ENCODE data around the gene DPM3. TPM values are rescaled to one million over a fixed set of nuclear protein-coding genes. Genes with fewer than 3 reads are reported as not detected.
"Not testable (repeated sequence)": the region's sequence is repeated elsewhere in the genome, so short reads cannot be mapped to it uniquely, and the experiment has no call there.

DPM3 gene
- total RNA-seq, 1 experiment from 2014 or later, result 73.5 TPM

- DNase-seq (ENCODE audit: low spot score) (no peak), ATAC-seq (no peak)
- H3K27me3 Mint-ChIP-seq (ENCODE audit: low read depth), result peaks cover 54% of the 10 kb centered on the region
- H3K27ac Mint-ChIP-seq, result no peak overlapping the region
- no peak for TF ChIP-seq IRF1 (CRISPR knock-in tag; IDR thresholded peaks at IDR 0.05)
- no peak for TF ChIP-seq PRDM15 (CRISPR knock-in tag; IDR thresholded peaks at IDR 0.05)
- no peak for TF ChIP-seq CREB1 (CRISPR knock-in tag; IDR thresholded peaks at IDR 0.05)
- TF ChIP-seq NR3C1 (CRISPR knock-in tag; conservative IDR thresholded peaks at IDR 0.05; ENCODE audit: low read depth), result no peak
- no peak for TF ChIP-seq JUN (CRISPR knock-in tag; IDR thresholded peaks at IDR 0.05)
- no peak for TF ChIP-seq ZBTB43 (CRISPR knock-in tag; IDR thresholded peaks at IDR 0.05)
- TF ChIP-seq FOXP1 (CRISPR knock-in tag; IDR thresholded peaks at IDR 0.05; ENCODE audit: borderline replicate concordance), result no peak
- TF ChIP-seq FOXK1 (CRISPR knock-in tag; IDR thresholded peaks at IDR 0.05), result no peak
- no peak for TF ChIP-seq ZNF232 (CRISPR knock-in tag; IDR thresholded peaks at IDR 0.05)
- TF ChIP-seq CBFB (CRISPR knock-in tag; IDR thresholded peaks at IDR 0.05; ENCODE audit: low read depth), result no peak
- no peaks in the 10 kb centered on the region for H3K36me3 Mint-ChIP-seq
- ChIA-PET POLR2A (interaction anchor here (0.9 kb wide), 1 partner anchor 26 kb away, joined by 3 read pairs; no protein-coding TSS in a partner anchor), CTCF (interaction anchor here (1.0 to 12.9 kb wide), 6 partner anchors 30 to 103 kb away, joined by 3 to 152 read pairs (median 4); no protein-coding TSS in a partner anchor)
- H3K4me3 Mint-ChIP-seq, result no peak overlapping the region
- H3K9me3 Mint-ChIP-seq, result no peaks in the 10 kb centered on the region
- H3K4me1 Mint-ChIP-seq, result peaks cover 13% of the 10 kb centered on the region
Observed at GRCh38 chr1:155120253-155120652, 20.1 kb downstream of the DPM3 start.

GRCh38 chr1:155118090-155118489 is 22.2 kb downstream of the DPM3 start:
- ATAC-seq; H3K27ac Mint-ChIP-seq; H3K36me3 Mint-ChIP-seq; POLR2A ChIA-PET; H3K9me3 Mint-ChIP-seq; H3K4me1 Mint-ChIP-seq; DNase-seq (ENCODE audit: low spot score); H3K4me3 Mint-ChIP-seq: not testable (repeated sequence)
- CTCF ChIA-PET, result interaction anchor here (1.0 to 3.9 kb wide), 6 partner anchors 11 to 132 kb away, joined by 3 to 40 read pairs (median 5); partner anchors contain the start of gene KRTCAP2
- peaks cover 36% of the 10 kb centered on the region for H3K27me3 Mint-ChIP-seq (ENCODE audit: low read depth)

GRCh38 chr1:155117610-155118009 is 22.7 kb downstream of the DPM3 start:
- peaks cover 36% of the 10 kb centered on the region for H3K27me3 Mint-ChIP-seq (ENCODE audit: low read depth)
- DNase-seq (ENCODE audit: low spot score) (no peak), ATAC-seq (no peak)
- H3K27ac Mint-ChIP-seq, result no peak overlapping the region
- ChIA-PET CTCF (interaction anchor here (0.6 to 3.9 kb wide), 7 partner anchors 11 to 1999 kb away, joined by 3 to 40 read pairs (median 5); partner anchors contain the start of gene KRTCAP2), POLR2A (no interaction called here)
- no peaks in the 10 kb centered on the region for H3K36me3 Mint-ChIP-seq
- no peaks in the 10 kb centered on the region for H3K4me1 Mint-ChIP-seq
- H3K4me3 Mint-ChIP-seq, result no peak overlapping the region
- peak; percentile 14; the same call in 1 of the 2 replicates for TF ChIP-seq HMGA2 (CRISPR knock-in tag; IDR thresholded peaks at IDR 0.05)
- no peak for TF ChIP-seq MYBL2 (CRISPR knock-in tag; IDR thresholded peaks at IDR 0.05)
- no peaks in the 10 kb centered on the region for H3K9me3 Mint-ChIP-seq

GRCh38 chr1:155116113-155116764 is 24.1 kb downstream of the DPM3 start:
- ChIA-PET POLR2A (no interaction called here), CTCF (interaction anchor here (0.8 to 3.9 kb wide), 7 partner anchors 9 to 134 kb away, joined by 3 to 40 read pairs (median 9); partner anchors contain the start of gene KRTCAP2)
- H3K4me3 Mint-ChIP-seq, result no peak overlapping the region
- peaks cover 4% of the 10 kb centered on the region; the same call in 1 of the 2 replicates for H3K4me1 Mint-ChIP-seq
- ATAC-seq (no peak), DNase-seq (ENCODE audit: low spot score) (no peak)
- no peaks in the 10 kb centered on the region for H3K36me3 Mint-ChIP-seq
- peaks cover 34% of the 10 kb centered on the region for H3K27me3 Mint-ChIP-seq (ENCODE audit: low read depth)
- no peaks in the 10 kb centered on the region for H3K9me3 Mint-ChIP-seq
- no peak overlapping the region for H3K27ac Mint-ChIP-seq
- no peak for TF ChIP-seq SP1 (CRISPR knock-in tag; conservative IDR thresholded peaks at IDR 0.05)
- TF ChIP-seq FOXK1 (CRISPR knock-in tag; IDR thresholded peaks at IDR 0.05), result no peak
- no peak for TF ChIP-seq CBFB (CRISPR knock-in tag; IDR thresholded peaks at IDR 0.05; ENCODE audit: low read depth)
- TF ChIP-seq ZNF317 (CRISPR knock-in tag; IDR thresholded peaks at IDR 0.05; ENCODE audit: borderline replicate concordance, low read depth), result no peak
- TF ChIP-seq USF1 (CRISPR knock-in tag; IDR thresholded peaks at IDR 0.05), result no peak
- no peak for TF ChIP-seq ARID4B (CRISPR knock-in tag; IDR thresholded peaks at IDR 0.05; ENCODE audit: borderline replicate concordance)

All from WTC11 (cell line).